Osteoblast (primary cell): Measurements from ENCODE around the gene SUMO4. TPM values are rescaled to one million over a fixed set of nuclear protein-coding genes. Genes with fewer than 3 reads are reported as not detected.

Experiments used
- DNase-seq: peaks from one replicate; pipeline ENCODE4 v3.0.0; 2011; ENCODE audit warnings: low spot score, mixed read lengths; ENCODE audit not compliant: insufficient read length; ENCODE audit errors: missing footprints
- H2AFZ ChIP-seq: 2 replicates; pipeline ENCODE4 v1.6.0; 2011; ENCODE audit warnings: mild to moderate bottlenecking, low read length
- H3K27ac ChIP-seq: 2 replicates; pipeline ENCODE4 v1.5.1; 2011; ENCODE audit warnings: mild to moderate bottlenecking, low read depth, low read length, moderate library complexity
- H3K27me3 ChIP-seq: 2 replicates; pipeline ENCODE4 v1.6.0; 2012; ENCODE audit warnings: mild to moderate bottlenecking, control low read depth, inconsistent platforms, low read length, moderate library complexity; ENCODE audit not compliant: insufficient read depth
- H3K36me3 ChIP-seq: 2 replicates; pipeline ENCODE4 v1.5.1; 2011; ENCODE audit warnings: mild to moderate bottlenecking, low read length, control low read depth, moderate library complexity; ENCODE audit not compliant: insufficient read depth
- H3K4me1 ChIP-seq: 2 replicates; pipeline ENCODE4 v1.5.1; 2011; ENCODE audit warnings: mild to moderate bottlenecking, low read length, control low read depth, moderate library complexity; ENCODE audit not compliant: insufficient read depth
- H3K4me2 ChIP-seq: 2 replicates; pipeline ENCODE4 v1.6.0; 2011; ENCODE audit warnings: mild to moderate bottlenecking, low read length; ENCODE audit not compliant: insufficient read depth
- H3K4me3 ChIP-seq: fragments of 200-600 bp; sonication (generic); 3 replicates; pipeline ENCODE4 v1.5.1; 2012; ENCODE audit warnings: mild to moderate bottlenecking, low read length, inconsistent platforms; ENCODE audit not compliant: insufficient read depth
- H3K79me2 ChIP-seq: 2 replicates; pipeline ENCODE4 v1.6.0; 2012; ENCODE audit warnings: mild to moderate bottlenecking, low read length, control low read depth, inconsistent platforms; ENCODE audit not compliant: insufficient read depth
- H3K9me3 ChIP-seq: 2 replicates; pipeline ENCODE4 v1.5.1; 2011; ENCODE audit warnings: low read depth, low read length, control low read depth
- H4K20me1 ChIP-seq: 2 replicates; pipeline ENCODE4 v1.6.0; 2012; ENCODE audit warnings: mild to moderate bottlenecking, low read length, control low read depth; ENCODE audit not compliant: insufficient read depth
- total RNA-seq: library from RNA; depleted of rRNA; stranded (reverse); fragments of >200 nt; gene quantifications from 2 replicates; pipeline ENCODE4 v1.2.3, GENCODE V29; 2012
- TF ChIP-seq, protein P1 (sequence below): IDR thresholded peaks from 2 replicates; pipeline ENCODE4 v1.5.1; 2011; ENCODE audit warnings: mild to moderate bottlenecking, low read depth, low read length, moderate library complexity; ENCODE audit errors: extremely low read depth

Gene SUMO4
- total RNA-seq, 1 donor = 3.6 TPM

GRCh38 chr6:149364557-149364956 lies 35.5 kb upstream of the SUMO4 start:
- no peak overlapping the region for H2AFZ ChIP-seq
- H3K4me2 ChIP-seq = no peak overlapping the region
- peaks cover 80% of the 10 kb centered on the region for H4K20me1 ChIP-seq
- peaks cover 99% of the 10 kb centered on the region for H3K79me2 ChIP-seq
- no peaks in the 10 kb centered on the region for H3K36me3 ChIP-seq
- H3K27ac ChIP-seq = no peak overlapping the region
- H3K4me3 ChIP-seq = no peak overlapping the region
- H3K27me3 ChIP-seq = no peaks in the 10 kb centered on the region
- no peaks in the 10 kb centered on the region for H3K9me3 ChIP-seq
- H3K4me1 ChIP-seq = no peaks in the 10 kb centered on the region
- TF ChIP-seq, protein P1, sequence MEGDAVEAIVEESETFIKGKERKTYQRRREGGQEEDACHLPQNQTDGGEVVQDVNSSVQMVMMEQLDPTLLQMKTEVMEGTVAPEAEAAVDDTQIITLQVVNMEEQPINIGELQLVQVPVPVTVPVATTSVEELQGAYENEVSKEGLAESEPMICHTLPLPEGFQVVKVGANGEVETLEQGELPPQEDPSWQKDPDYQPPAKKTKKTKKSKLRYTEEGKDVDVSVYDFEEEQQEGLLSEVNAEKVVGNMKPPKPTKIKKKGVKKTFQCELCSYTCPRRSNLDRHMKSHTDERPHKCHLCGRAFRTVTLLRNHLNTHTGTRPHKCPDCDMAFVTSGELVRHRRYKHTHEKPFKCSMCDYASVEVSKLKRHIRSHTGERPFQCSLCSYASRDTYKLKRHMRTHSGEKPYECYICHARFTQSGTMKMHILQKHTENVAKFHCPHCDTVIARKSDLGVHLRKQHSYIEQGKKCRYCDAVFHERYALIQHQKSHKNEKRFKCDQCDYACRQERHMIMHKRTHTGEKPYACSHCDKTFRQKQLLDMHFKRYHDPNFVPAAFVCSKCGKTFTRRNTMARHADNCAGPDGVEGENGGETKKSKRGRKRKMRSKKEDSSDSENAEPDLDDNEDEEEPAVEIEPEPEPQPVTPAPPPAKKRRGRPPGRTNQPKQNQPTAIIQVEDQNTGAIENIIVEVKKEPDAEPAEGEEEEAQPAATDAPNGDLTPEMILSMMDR = no peak
- no peak for DNase-seq

DNA sequence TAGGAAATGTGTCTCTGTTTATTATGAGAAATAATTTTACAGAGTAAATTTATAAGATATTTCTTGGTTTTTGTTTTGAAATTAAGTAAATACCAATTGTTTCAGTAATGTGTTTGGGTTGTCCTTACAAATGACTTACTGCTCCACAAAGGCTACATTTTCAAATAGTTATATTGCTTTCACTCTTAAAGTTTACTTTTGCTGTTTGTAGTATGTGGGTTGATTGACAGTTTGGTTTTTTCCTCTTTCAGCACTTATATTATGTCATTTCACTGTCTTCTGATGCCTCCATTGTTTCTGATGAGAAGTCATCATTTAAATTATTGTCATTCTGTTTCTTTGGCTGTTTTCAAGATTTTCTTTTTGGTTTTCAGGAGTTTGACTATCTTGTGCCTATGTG lies 34.9 kb upstream of the SUMO4 start:
- TF ChIP-seq, protein P1 = no peak
- H4K20me1 ChIP-seq = peaks cover 83% of the 10 kb centered on the region

DNA sequence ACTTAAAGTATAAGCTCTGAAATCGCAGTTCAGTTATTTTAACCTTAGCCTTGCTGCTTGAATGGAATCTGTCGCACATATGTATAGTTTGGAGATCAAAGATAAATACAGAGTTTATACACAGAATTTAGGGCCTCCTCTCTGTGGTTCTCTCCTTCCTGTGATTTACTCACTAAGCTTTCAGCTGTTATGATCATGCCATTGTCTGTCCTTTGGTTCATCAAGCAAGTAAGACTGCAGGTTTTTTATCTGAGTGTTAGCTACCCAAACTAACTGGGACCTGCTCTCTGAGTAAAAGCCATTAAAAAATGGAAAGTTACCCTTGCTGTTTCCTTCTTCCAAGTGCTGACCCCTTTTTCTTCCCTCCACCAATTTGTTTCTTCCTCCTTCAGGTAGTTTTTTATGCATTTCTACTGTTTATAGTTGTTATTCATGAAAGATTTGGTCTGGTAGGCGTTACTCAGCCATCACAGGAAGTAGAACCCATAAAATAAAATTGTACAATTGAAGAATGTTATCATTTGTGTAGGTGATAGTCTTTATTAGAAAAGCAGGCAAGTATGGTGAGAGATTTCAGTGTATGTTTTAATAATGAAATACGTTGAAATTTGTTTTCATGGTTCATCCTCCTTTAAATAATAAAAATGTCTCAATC lies 33.7 kb upstream of the SUMO4 start:
- Histone ChIP-seq H3K27ac (no peak overlapping the region), H3K36me3 (peaks cover 8% of the 10 kb centered on the region), H3K9me3 (no peaks in the 10 kb centered on the region), H3K4me1 (no peaks in the 10 kb centered on the region), H3K27me3 (no peaks in the 10 kb centered on the region), H2AFZ (no peak overlapping the region), H4K20me1 (peaks cover 78% of the 10 kb centered on the region), H3K4me2 (no peak overlapping the region), H3K79me2 (peaks cover 95% of the 10 kb centered on the region), H3K4me3 (no peak overlapping the region)
- DNase-seq = no peak
- TF ChIP-seq, protein P1 = no peak

More for the DNA sequence above, 34.9 kb upstream of the SUMO4 start:
- Histone ChIP-seq H3K4me3 (no peak overlapping the region), H3K4me1 (no peaks in the 10 kb centered on the region), H3K36me3 (peaks cover 5% of the 10 kb centered on the region), H3K27me3 (no peaks in the 10 kb centered on the region), H3K27ac (no peak overlapping the region), H3K4me2 (no peak overlapping the region), H3K9me3 (no peaks in the 10 kb centered on the region), H3K79me2 (peaks cover 99% of the 10 kb centered on the region), H2AFZ (no peak overlapping the region)
- peak; percentile 46 for DNase-seq

- H3K27ac ChIP-seq = no peak overlapping the region
- H3K4me3 ChIP-seq = no peak overlapping the region
- peaks cover 87% of the 10 kb centered on the region for H3K79me2 ChIP-seq
- H3K36me3 ChIP-seq = peaks cover 10% of the 10 kb centered on the region
- peaks cover 72% of the 10 kb centered on the region for H4K20me1 ChIP-seq
- H3K4me2 ChIP-seq = no peak overlapping the region
- no peak for DNase-seq
- H3K27me3 ChIP-seq = no peaks in the 10 kb centered on the region
- TF ChIP-seq, protein P1 = no peak
- no peaks in the 10 kb centered on the region for H3K4me1 ChIP-seq
- H3K9me3 ChIP-seq = no peaks in the 10 kb centered on the region
- no peak overlapping the region for H2AFZ ChIP-seq
These were observed 32.0 kb upstream of the SUMO4 start for GRCh38 chr6:149368065-149368464.
